Right lobe of liver (tissue), 6 donors: ENCODE data around the gene TMEM151A. TPM values are rescaled to one million over a fixed set of nuclear protein-coding genes. Genes with fewer than 3 reads are reported as not detected.

Experiments
- ATAC-seq, 4 donors: fragments of 200-7000 bp; cut with Tn5 transposase; one replicate each; pipeline ENCODE4 v1.9.1; 2020; ENCODE audit warnings: mild to moderate bottlenecking in 4 of 4, moderate library complexity in 4 of 4
- DNase-seq, 3 donors: peaks; one replicate each; pipeline ENCODE4 v3.0.0-alpha.2; 2020
- H3K27ac ChIP-seq, 3 donors: fragments of 200-600 bp; one replicate each; pipeline ENCODE4 v1.8.0; 2022
- H3K27me3 ChIP-seq, 2 donors: fragments of 200-600 bp; one replicate each; pipeline ENCODE4 v1.8.0; 2022
- H3K36me3 ChIP-seq, 4 donors: fragments of 200-600 bp; sonication (generic) in 1 of 4; one replicate each; pipeline versions ENCODE4 v1.5.1 to v1.8.0; 2017 to 2022; ENCODE audit warnings: control low read depth in 1 of 4
- H3K4me1 ChIP-seq, 4 donors: fragments of 200-600 bp; sonication (generic) in 1 of 4; one replicate each; pipeline versions ENCODE4 v1.5.1 to v1.8.0; 2017 to 2022; ENCODE audit warnings: control low read depth in 1 of 4
- H3K4me3 ChIP-seq, 3 donors: fragments of 200-600 bp; one replicate each; pipeline ENCODE4 v1.8.0; 2022
- H3K9me3 ChIP-seq, 4 donors: fragments of 200-600 bp; sonication (generic) in 1 of 4; one replicate each; pipeline versions ENCODE4 v1.5.1 to v1.8.0; 2017 to 2022; ENCODE audit warnings: control low read depth in 1 of 4
- POLR2A ChIP-seq: fragments of 450-650 bp; IDR thresholded peaks from one replicate; pipeline ENCODE4 v1.6.1; 2017; ENCODE audit warnings: antibody characterized with exemption, mild to moderate bottlenecking
- WGBS: methylation state at CpG from one replicate; pipeline ENCODE4 v1.1.6; 2018; ENCODE audit warnings: low coverage, low lambda C conversion rate; ENCODE audit not compliant: insufficient coverage; ENCODE audit errors: missing lambda C conversion rate; 5-methylcytosine and 5-hydroxymethylcytosine counted together
- intact Hi-C, 2 donors: fragments of 100-400 bp; cut with DNase I; formaldehyde crosslinking; loops; one replicate each; pipeline versions ENCODE4 v1.11.2 to v1.14.1; 2022
- total RNA-seq, 6 experiments: library from RNA; depleted of rRNA in 2 of 6; stranded (reverse); fragments of >200 nt in 2 of 6; fragmentation: NEBNext Ultra II Directional in 3 of 6; extraction: Animal tissue kit (Norgen Biotek cat#: 25700) in 3 of 6; gene quantifications; one replicate each; pipeline versions ENCODE4 v1.1.0 to v1.2.4, GENCODE V29; 2016 to 2023
- TF ChIP-seq, protein P1 (sequence below), 4 donors: fragments of 200-600 bp in 3 of 4; fragments of 450-650 bp in 1 of 4; IDR thresholded peaks; one replicate each; pipeline versions ENCODE4 v1.5.1 to v1.8.0; 2016 to 2022; ENCODE audit warnings: antibody characterized with exemption in 4 of 4, mild to moderate bottlenecking in 2 of 4
- donor health status: DM: no; HTN: yes; CAD: no.
- donor health status: DM: no; HTN: no; CAD: no.
- donor health status: DM: no; HTN: no; CAD: no.
- donor health status: DM: no; HTN: yes; CAD: no.
- donor health status: DM: no; HTN: yes; CAD: no.

TMEM151A gene
- total RNA-seq, 6 experiments from 2014 or later, result 0.13 to 0.86 (median 0.45) TPM; not detected in 2

DNA sequence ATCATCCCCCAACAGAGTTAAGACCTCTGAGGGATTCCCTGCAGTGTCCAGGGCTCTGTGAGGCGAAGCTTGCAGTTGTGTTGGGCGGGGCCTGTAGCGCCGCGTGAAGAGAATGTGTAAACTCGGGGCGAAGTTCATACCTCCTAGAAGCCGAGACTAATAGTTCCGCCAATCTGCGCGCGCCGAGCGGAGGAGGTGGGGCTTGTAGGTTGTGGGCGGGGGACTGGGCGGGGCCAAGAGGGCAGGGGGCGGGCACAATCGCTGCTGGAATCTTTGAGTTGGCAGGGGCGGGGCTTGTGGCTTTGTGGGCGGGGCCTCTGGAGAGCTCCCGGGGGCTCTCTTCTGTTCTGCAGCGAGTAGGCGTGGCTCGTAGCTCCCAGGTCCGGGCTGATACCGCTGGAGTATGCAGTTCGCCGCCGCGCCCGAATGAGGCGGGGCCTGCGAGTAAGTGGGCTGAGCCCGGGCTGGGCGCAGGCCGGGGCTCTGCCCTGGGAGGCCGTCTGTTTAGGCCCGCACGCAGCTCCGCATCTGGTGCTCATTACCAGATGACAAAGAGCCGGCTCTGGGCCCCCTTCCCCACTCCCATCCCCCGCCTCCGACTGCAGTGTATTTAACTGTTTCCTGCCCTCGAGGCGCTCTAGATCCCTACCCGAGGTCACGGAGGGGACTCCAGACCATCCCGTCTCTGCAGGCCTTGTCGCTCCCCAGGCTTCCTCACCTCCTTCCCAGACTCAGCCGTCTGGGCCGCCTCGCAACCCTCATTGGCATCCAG, 21.0 kb downstream of the TMEM151A start:
- peak; percentile 28 for TF ChIP-seq POLR2A
- TF ChIP-seq, protein P1, sequence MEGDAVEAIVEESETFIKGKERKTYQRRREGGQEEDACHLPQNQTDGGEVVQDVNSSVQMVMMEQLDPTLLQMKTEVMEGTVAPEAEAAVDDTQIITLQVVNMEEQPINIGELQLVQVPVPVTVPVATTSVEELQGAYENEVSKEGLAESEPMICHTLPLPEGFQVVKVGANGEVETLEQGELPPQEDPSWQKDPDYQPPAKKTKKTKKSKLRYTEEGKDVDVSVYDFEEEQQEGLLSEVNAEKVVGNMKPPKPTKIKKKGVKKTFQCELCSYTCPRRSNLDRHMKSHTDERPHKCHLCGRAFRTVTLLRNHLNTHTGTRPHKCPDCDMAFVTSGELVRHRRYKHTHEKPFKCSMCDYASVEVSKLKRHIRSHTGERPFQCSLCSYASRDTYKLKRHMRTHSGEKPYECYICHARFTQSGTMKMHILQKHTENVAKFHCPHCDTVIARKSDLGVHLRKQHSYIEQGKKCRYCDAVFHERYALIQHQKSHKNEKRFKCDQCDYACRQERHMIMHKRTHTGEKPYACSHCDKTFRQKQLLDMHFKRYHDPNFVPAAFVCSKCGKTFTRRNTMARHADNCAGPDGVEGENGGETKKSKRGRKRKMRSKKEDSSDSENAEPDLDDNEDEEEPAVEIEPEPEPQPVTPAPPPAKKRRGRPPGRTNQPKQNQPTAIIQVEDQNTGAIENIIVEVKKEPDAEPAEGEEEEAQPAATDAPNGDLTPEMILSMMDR (IDR thresholded peaks at IDR 0.05), result no peak
- Histone ChIP-seq H3K4me1 (peaks cover 0 to 9% (median 3%) of the 10 kb centered on the region in 4 donors), H3K4me3 (peak overlapping the region; percentile 46 to 53 (median 52)), H3K36me3 (no peaks in the 10 kb centered on the region), H3K27me3 (no peaks in the 10 kb centered on the region), H3K27ac (peak overlapping the region; percentile 57 to 78 (median 72)), H3K9me3 (no peaks in the 10 kb centered on the region)
- peak; percentile 82 to 88 (median 85) for ATAC-seq
- DNase-seq, result peak; percentile 99
- intact Hi-C loops, result no loop called here
- WGBS, result 36% methylated on average over 8 of the region's 52 CpGs

DNA sequence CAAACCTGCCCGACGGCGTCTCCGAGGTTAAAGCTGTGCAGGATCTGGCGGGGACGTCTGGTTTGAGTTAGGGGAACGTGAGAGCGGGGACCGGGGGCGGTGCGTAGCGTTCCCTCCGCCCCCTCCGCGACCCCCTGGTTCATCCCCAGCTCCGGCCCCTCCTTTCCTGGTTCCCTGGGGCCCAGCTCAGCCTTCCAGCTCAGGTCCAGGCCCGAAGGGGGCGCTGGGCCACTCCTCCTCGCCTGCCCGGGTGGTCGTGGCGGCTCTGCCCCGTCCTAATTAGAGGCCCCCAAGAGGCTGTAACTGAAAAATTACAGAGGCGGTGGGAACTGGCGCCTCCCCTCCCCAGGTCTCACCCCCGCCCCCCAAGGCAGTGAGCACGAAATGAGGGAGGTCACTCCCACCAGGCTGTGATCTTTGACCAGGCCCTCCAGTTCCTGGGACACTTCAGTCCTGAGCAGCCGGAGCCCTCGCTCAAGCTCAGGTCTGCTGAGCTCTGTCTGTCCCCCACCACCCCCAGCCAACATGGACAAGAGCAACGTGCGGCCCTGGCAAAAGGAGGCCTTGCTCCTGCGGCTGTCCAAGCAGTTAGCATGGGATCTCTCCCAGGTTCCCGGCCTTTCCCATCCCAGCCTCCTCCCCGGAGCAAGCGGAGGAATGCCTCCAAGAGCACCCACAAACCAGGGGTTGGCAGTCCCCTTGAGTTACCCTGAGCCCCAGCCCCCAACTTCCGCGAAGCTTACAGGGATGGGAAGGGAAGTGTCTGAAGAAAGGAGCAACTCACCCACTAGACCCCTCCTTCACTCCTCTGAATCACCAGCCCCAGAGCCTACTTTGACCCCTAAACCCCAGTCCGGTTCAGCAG, 21.9 kb downstream of the TMEM151A start:
- Histone ChIP-seq H3K27ac (peak overlapping the region; percentile 6 to 72 (median 57)), H3K4me1 (peaks cover 0 to 15% (median 7%) of the 10 kb centered on the region in 4 donors), H3K9me3 (no peaks in the 10 kb centered on the region), H3K4me3 (peak overlapping the region; percentile 5 to 36 (median 31)), H3K36me3 (no peaks in the 10 kb centered on the region), H3K27me3 (no peaks in the 10 kb centered on the region)
- ATAC-seq (no peak), DNase-seq (peak in 1 of 3 donors; percentile 64)
- intact Hi-C loops, result no loop called here
- WGBS, result 46% methylated on average over 7 of the region's 38 CpGs
- TF ChIP-seq POLR2A, result no peak
- TF ChIP-seq, protein P1 (IDR thresholded peaks at IDR 0.05), result no peak

DNA sequence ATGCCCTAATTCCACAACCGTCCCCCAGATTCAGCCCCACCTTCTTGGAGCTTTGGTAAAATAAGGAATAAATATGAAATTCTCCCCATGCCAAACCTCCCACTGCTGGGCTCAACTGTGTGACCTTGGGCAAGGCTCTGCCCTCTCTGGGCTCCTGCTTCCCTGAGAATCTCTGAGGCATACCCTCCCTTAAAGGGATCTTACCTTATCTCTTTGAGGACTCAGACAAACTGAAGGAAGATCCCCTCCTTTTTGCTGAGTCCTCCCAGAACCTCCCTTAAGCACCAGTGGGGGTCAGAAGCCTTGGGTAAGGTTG, 22.4 kb downstream of the TMEM151A start:
- Histone ChIP-seq H3K36me3 (no peaks in the 10 kb centered on the region), H3K27me3 (no peaks in the 10 kb centered on the region), H3K9me3 (no peaks in the 10 kb centered on the region), H3K4me1 (peaks cover 0 to 18% (median 8%) of the 10 kb centered on the region in 4 donors), H3K4me3 (no peak overlapping the region), H3K27ac (no peak overlapping the region)
- intact Hi-C loops, result no loop called here
- no peak for DNase-seq
- no peak for ATAC-seq
- 80% methylated on average over 1 of the region's 1 CpG for WGBS
- TF ChIP-seq, protein P1 (IDR thresholded peaks at IDR 0.05), result no peak
- TF ChIP-seq POLR2A, result no peak

DNA sequence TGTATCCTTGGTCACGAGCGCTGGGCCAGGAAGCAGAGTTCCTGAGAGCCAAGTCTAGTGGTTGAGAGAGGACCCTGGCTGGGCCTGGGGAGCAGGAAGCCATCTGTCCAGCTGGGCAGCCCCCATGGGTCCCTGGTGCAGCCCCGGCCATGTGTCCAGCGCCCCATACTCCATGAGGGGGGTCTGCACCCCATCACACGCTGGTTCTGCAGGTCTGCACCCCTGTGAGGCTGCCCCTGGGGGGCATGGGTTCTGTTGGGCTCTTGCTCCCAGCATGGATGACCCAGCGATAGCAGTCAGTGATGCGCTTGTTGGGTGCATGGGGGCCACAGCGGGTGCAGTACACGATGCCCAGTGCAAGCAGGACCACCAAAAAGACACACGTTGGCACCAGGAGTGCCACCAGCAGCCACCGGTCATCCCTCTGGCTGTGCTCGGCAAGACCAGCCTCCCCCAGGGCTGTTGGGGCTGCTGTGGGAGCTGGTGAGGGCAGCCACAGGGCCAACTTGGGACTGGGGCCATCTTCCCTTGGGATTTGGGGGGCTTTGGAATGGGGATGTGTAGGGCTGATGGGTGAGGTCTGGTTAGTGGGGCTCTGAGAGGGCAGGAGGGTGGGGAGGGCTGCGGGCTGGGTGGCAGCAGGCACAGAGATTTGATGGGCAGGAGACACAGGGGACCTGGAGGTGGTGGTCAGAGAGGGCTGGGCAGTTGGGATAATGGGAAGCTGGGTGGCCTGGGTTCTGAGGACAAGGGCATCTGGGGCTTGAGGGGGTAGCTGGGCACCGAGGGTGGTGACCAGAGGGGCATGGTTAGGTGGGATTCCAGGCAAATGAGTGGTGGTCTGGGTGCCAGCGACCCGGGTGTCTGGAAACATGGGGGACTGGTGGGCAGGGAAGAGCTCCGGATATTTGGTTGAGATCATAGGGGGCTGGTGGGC, 23.1 kb downstream of the TMEM151A start:
- Histone ChIP-seq H3K4me3 (no peak overlapping the region), H3K9me3 (no peaks in the 10 kb centered on the region), H3K36me3 (no peaks in the 10 kb centered on the region), H3K27ac (no peak overlapping the region), H3K27me3 (no peaks in the 10 kb centered on the region), H3K4me1 (peaks cover 0 to 18% (median 8%) of the 10 kb centered on the region in 4 donors)
- TF ChIP-seq, protein P1 (IDR thresholded peaks at IDR 0.05), result no peak
- TF ChIP-seq POLR2A, result no peak
- ATAC-seq, result no peak
- WGBS, result 85% methylated on average over 4 of the region's 17 CpGs
- intact Hi-C loops, result no loop called here
- DNase-seq, result no peak
